GM15510 (cell line): ENCODE data around the gene DCAF11.

Source experiments
- POLR2A ChIP-seq: IDR thresholded peaks from 3 replicates; pipeline ENCODE4 v1.6.1; 2011; ENCODE audit warnings: borderline replicate concordance; ENCODE audit not compliant: insufficient read length; ENCODE audit errors: extremely low read depth

DCAF11 gene

DNA sequence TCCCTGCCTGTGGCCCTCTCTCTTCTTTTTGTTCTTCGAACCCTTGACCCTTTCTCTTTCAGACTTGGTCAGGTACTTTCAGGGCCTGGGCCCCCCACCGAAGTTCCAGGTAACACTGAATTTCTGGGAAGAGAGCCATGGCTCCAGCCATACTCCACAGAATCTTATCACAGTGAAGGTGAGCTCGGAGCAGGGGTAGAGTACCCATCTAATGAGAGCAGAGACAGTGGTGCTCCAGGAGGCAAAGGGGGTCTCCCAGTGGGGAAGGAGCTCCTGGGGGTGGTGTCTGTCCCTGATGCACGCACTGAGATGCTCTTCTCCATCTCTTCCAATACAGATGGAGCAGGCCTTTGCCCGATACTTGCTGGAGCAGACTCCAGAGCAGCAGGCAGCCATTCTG lies 51.2 kb downstream of the DCAF11 start:
- no peak for TF ChIP-seq POLR2A

- no peak for TF ChIP-seq POLR2A
Observed at GRCh38 chr14:24167469-24168114, 53.0 kb downstream of the DCAF11 start.

DNA sequence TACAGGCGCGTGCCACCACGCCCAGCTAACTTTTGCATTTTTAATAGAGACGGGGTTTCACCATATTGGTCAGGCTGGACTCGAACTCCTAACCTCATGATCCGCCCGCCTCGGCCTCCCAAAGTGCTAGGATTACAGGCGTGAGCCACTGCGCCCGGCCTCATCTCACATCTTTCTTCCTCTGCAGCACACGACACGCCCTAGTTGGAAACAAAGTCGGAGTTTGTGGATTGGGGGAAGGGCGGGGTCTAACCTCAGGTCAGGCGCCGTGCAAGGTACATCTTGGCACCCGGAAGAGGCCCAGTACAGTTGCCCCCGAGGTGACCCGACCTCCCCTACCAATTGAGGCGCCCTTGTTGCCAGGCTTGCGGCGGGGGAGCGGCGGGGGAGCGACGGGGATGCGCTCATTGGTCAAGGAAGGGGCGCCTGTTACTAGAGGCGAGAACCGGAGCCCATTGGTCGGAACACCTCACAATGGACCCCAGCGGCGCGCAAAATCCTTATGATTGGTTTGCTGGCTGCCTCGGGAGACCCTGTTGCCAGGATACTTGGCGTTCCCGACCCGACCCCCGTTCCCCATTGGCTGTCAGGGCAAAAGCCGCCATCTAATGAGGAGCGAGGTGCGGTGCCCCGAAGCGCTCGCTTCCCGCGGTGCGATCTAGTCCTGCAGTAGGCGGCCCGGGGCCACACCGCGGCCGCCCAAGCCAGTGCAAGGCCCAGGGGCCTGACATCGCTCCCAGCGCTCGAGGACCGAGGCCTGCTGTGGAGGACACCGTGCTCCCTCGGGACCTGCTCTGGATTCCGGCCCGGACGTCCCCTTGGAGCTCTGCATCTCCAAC lies 57.1 kb downstream of the DCAF11 start, which contains the start of gene REC8:
REC8 (plus strand) TSS at position 659 of the 839 bp plus-strand sequence. CDS start 473 bp downstream, outside the sequence.
- peak; percentile 54 for TF ChIP-seq POLR2A

DNA sequence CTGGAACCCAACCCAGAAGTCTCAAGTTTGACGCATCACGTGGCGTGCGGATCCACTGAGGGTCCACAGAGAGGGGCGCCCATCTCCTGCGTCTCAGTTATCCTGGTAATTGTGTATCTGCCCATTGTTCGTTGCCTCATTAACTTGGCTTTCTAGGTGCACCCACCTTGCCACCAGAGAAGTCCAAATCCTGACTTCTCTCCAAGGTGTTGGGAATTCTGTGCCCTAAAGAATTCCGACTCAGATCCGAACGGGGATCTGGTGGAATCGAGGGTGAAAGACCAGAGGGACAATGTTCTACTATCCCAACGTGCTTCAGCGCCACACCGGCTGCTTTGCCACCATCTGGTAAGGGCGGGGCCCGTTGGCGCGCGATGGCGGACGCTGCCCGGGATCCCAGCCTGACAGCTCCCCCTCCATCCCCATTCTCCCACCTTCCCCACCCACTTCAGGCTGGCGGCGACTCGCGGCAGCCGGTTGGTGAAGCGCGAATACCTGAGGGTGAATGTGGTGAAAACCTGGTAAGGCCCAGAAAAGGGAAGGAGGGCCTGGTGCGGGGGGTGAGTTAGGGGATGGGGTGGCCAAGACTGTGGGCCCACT lies 57.8 kb downstream of the DCAF11 start:
- TF ChIP-seq POLR2A: no peak

DNA sequence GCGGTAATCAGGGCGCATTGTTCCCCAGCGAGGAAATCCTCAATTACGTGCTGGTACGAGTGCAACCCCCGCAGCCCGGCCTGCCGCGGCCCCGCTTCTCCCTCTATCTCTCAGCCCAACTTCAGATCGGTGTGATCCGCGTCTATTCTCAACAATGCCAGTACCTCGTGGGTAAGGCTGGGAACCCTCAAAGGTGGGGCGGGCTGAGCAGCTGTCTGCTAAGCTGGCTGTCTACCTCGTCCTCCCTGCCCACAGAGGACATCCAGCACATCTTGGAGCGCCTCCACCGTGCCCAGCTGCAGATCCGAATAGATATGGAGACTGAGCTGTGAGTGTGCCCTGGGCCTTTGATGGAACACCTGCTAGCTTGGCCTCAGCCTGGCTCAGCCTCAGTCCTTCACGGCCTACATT lies 58.3 kb downstream of the DCAF11 start:
- no peak for TF ChIP-seq POLR2A
